Esophagus muscularis mucosa (tissue), 4 donors: ENCODE data around the gene WNT7B.

Experiments
- CTCF ChIP-seq, 3 experiments: fragments of 200-600 bp in 2 of 3; fragments of 450-650 bp in 1 of 3; sonication (generic) in 2 of 3; IDR thresholded peaks; one replicate each; pipeline ENCODE4 v1.5.1; 2017 to 2019; ENCODE audit warnings: antibody characterized with exemption in 3 of 3, mild to moderate bottlenecking in 2 of 3, moderate library complexity in 1 of 3
- EP300 ChIP-seq: sonication (generic); formaldehyde crosslinking; IDR thresholded peaks from one replicate; pipeline ENCODE4 v1.6.1; 2017; ENCODE audit warnings: antibody characterized with exemption
- POLR2AphosphoS5 ChIP-seq, 2 donors: sonication (generic); formaldehyde crosslinking; IDR thresholded peaks; one replicate each; pipeline ENCODE4 v1.6.1; 2017; ENCODE audit warnings: antibody characterized with exemption in 2 of 2

GRCh38 chr22:45892681-45893461 is 84.1 kb downstream of the WNT7B start:
- TF ChIP-seq CTCF (IDR thresholded peaks at IDR 0.05) (no peak), POLR2AphosphoS5 (IDR thresholded peaks at IDR 0.05) (no peak), EP300 (no peak)
